Epithelial cell of umbilical artery (primary cell): Measurements from ENCODE around the gene SUSD5. TPM values are rescaled to one million over a fixed set of nuclear protein-coding genes. Genes with fewer than 3 reads are reported as not detected.

ENCODE experiments used
- total RNA-seq: library from RNA; depleted of rRNA; stranded (reverse); fragments of >200 nt; gene quantifications from 2 replicates; pipeline ENCODE4 v1.2.3, GENCODE V29; 2014

Gene SUSD5
- total RNA-seq, result 5.2 and 9.1 TPM in 2 replicates

GRCh38 chr3:33218446-33219174 lies at the start of gene SUSD5:
Gene SUSD5 (minus strand): TSS chr3:33218810. CDS start chr3:33218797, 13 bp downstream.

GRCh38 chr3:33113772-33114621 lies 104.6 kb downstream of the SUSD5 start, which contains the start of gene CRTAP:
Gene CRTAP (plus strand): TSS chr3:33114014. CDS start chr3:33114078, 64 bp downstream.

Other genes with a start within 250 kb of the SUSD5 start
- 41.9 and 48.8 TPM in 2 replicates for gene GLB1, start 121.7 kb downstream of the SUSD5 start, total RNA-seq
- 4.5 and 7.0 TPM in 2 replicates for gene TMPPE, start 121.7 kb downstream of the SUSD5 start, total RNA-seq
- gene CRTAP, start 104.8 kb downstream of the SUSD5 start, total RNA-seq, result 103 and 150 TPM in 2 replicates
- 12.7 and 21.1 TPM in 2 replicates for gene FBXL2, start 58.6 kb upstream of the SUSD5 start, total RNA-seq
- gene UBP1, start 221.6 kb upstream of the SUSD5 start, total RNA-seq, result 62.7 and 76.1 TPM in 2 replicates